K562 (cell line): ENCODE measurements around the gene HNF4A. TPM values are rescaled to one million over a fixed set of nuclear protein-coding genes. Genes with fewer than 3 reads are reported as not detected.

Experiments
- CTBP1 ChIP-seq: fragments of 450-650 bp; IDR thresholded peaks from 2 replicates; pipeline ENCODE4 v1.6.1; 2016; ENCODE audit warnings: borderline replicate concordance
- CXXC5 ChIP-seq: fragments of 250-450 bp; sonication (Bioruptor Pico); IDR thresholded peaks from 2 replicates; pipeline ENCODE4 v1.8.0; 2022; ENCODE audit warnings: inconsistent platforms, mild to moderate bottlenecking, moderate library complexity
- E2F4 ChIP-seq: sonication (generic); formaldehyde crosslinking; IDR thresholded peaks from 2 replicates; pipeline ENCODE4 v1.8.0; 2022; ENCODE audit warnings: mild to moderate bottlenecking, low read depth, missing genetic modification reagents
- EP400 ChIP-seq: fragments of 450-650 bp; IDR thresholded peaks from 2 replicates; pipeline ENCODE4 v1.6.1; 2017; ENCODE audit warnings: antibody characterized with exemption, mild to moderate bottlenecking, moderate library complexity
- ETV1 ChIP-seq: fragments of 450-650 bp; conservative IDR thresholded peaks from 2 replicates; pipeline ENCODE4 v1.6.1; 2016; ENCODE audit warnings: missing genetic modification characterization, control low read depth, low read depth, missing compliant biosample characterization
- EWSR1 ChIP-seq: fragments of 450-650 bp; IDR thresholded peaks from 2 replicates; pipeline ENCODE4 v1.6.1; 2018; ENCODE audit warnings: borderline replicate concordance, mild to moderate bottlenecking, low read depth, moderate library complexity; ENCODE audit not compliant: partially characterized antibody
- FOXP4 ChIP-seq: sonication (generic); formaldehyde crosslinking; IDR thresholded peaks from 2 replicates; pipeline ENCODE4 v1.8.0; 2022; ENCODE audit warnings: mild to moderate bottlenecking, missing genetic modification reagents, borderline replicate concordance
- HCFC1 ChIP-seq: IDR thresholded peaks from 2 replicates; pipeline ENCODE4 v1.6.1; 2012; ENCODE audit warnings: low read depth, low read length, improper control_type of control experiment
- HDAC2 ChIP-seq: fragments of 450-650 bp; IDR thresholded peaks from 2 replicates; pipeline ENCODE4 v1.6.1; 2016; ENCODE audit warnings: mild to moderate bottlenecking
- HMBOX1 ChIP-seq: sonication (generic); IDR thresholded peaks from 2 replicates; pipeline ENCODE4 v1.6.1; 2016
- MAZ ChIP-seq, 2 experiments: fragments of 450-650 bp in 1 of 2; sonication (generic) in 1 of 2; formaldehyde crosslinking; IDR thresholded peaks in 1 of 2; conservative IDR thresholded peaks in 1 of 2; 2 replicates each; pipeline versions ENCODE4 v1.4.0 to v1.5.0; 2020; ENCODE audit warnings: mild to moderate bottlenecking in 1 of 2, missing genetic modification reagents in 1 of 2
- MECOM ChIP-seq: fragments of 250-450 bp; sonication (Bioruptor Pico); IDR thresholded peaks from 2 replicates; pipeline ENCODE4 v1.8.0; 2022; ENCODE audit warnings: inconsistent platforms
- NCOR1 ChIP-seq: fragments of 450-650 bp; IDR thresholded peaks from 2 replicates; pipeline ENCODE4 v1.6.1; 2016; ENCODE audit warnings: mild to moderate bottlenecking, moderate library complexity
- RAD21 ChIP-seq, 2 experiments: fragments of 250-450 bp in 1 of 2; fragments of 450-650 bp in 1 of 2; sonication (Bioruptor Pico) in 1 of 2; formaldehyde crosslinking in 1 of 2; IDR thresholded peaks in 1 of 2; conservative IDR thresholded peaks in 1 of 2; 2 replicates each; pipeline versions ENCODE4 v1.4.0 to v1.8.0; 2020 to 2022; ENCODE audit warnings: mild to moderate bottlenecking in 2 of 2, moderate library complexity in 1 of 2
- RB1 ChIP-seq: fragments of 450-650 bp; IDR thresholded peaks from 2 replicates; pipeline ENCODE4 v1.6.1; 2017; ENCODE audit warnings: low read depth, mild to moderate bottlenecking
- SAP30 ChIP-seq: fragments of 200-600 bp; sonication (generic); IDR thresholded peaks from 2 replicates; pipeline ENCODE4 v1.6.1; 2012; ENCODE audit warnings: borderline replicate concordance, low read depth, mild to moderate bottlenecking, moderate library complexity, low read length, control low read depth, inconsistent platforms; ENCODE audit not compliant: insufficient read depth, poor library complexity, severe bottlenecking
- SMC3 ChIP-seq: conservative IDR thresholded peaks from 2 replicates; pipeline ENCODE4 v1.6.1; 2011; ENCODE audit warnings: low read depth, low read length, improper control_type of control experiment; ENCODE audit not compliant: insufficient read depth
- TFAP4 ChIP-seq: sonication (generic); formaldehyde crosslinking; IDR thresholded peaks from 2 replicates; pipeline ENCODE4 v1.8.0; 2022; ENCODE audit warnings: missing genetic modification reagents, mild to moderate bottlenecking, moderate library complexity, borderline replicate concordance
- ZNF212 ChIP-seq: fragments of 450-650 bp; formaldehyde crosslinking; IDR thresholded peaks from 2 replicates; pipeline ENCODE4 v1.4.0; 2020; ENCODE audit warnings: mild to moderate bottlenecking
- ZNF561 ChIP-seq: fragments of 450-650 bp; formaldehyde crosslinking; conservative IDR thresholded peaks from 2 replicates; pipeline ENCODE4 v1.4.0; 2020; ENCODE audit warnings: mild to moderate bottlenecking, moderate library complexity
- polyA plus RNA-seq, 8 experiments: library from polyadenylated mRNA; depleted of rRNA in 4 of 8; stranded (reverse) in 5 of 8; unstranded in 3 of 8; fragments of >200 nt; fragmentation: Nextera tagmentation in 2 of 8; fragmentation: Illumina TruSeq in 1 of 8; extraction: Ambion mirVana in 2 of 8; extraction: Trizol in 1 of 8; gene quantifications; 2 replicates each; pipeline versions ENCODE4 v1.2.1 to v1.2.3, GENCODE V29; 2011 to 2014; ENCODE audit warnings: inconsistent platforms in 1 of 8, missing spikeins in 1 of 8
- total RNA-seq, 7 experiments: library from RNA; depleted of rRNA in 6 of 7; stranded (reverse); fragments of >200 nt in 6 of 7; fragmentation: Illumina TruSeq in 2 of 7; extraction: Trizol in 2 of 7; gene quantifications; 2 replicates each; pipeline versions ENCODE4 v1.2.1 to v1.2.3, GENCODE V29; 2011 to 2021; ENCODE audit warnings: low replicate concordance in 1 of 7

The HNF4A gene
- total and polyA plus RNA-seq, 9 of the 15 experiments (the other 6 are each of a cell fraction or from before 2014, with no cell fraction given), result 0.03 to 0.27 (median 0.08) TPM; not detected in 5

GRCh38 chr20:44475694-44476560, 120.4 kb downstream of the HNF4A start, which contains the start of gene TTPAL (continued):
- TF ChIP-seq E2F4 (CRISPR knock-in tag), result 0 out of 2 replicates have a peak, but pooled peaks have one; percentile 24
- TF ChIP-seq MECOM (CRISPR knock-in tag), result no peak
- peak; percentile 67; the same call in 1 of the 2 replicates for TF ChIP-seq ZNF212 (CRISPR knock-in tag)
- peak; percentile 84; the same call in 1 of the 2 replicates for TF ChIP-seq TFAP4
- 0 out of 2 replicates have a peak, but pooled peaks have one; percentile 2 for TF ChIP-seq SMC3
- peak; percentile 46 to 50 for TF ChIP-seq RAD21 (CRISPR knock-in tag; conservative IDR thresholded peaks at IDR 0.05 in 1 of 2, IDR thresholded peaks at IDR 0.05 in 1 of 2)
- TF ChIP-seq HMBOX1, result no peak
- peak; percentile 58; the same call in 1 of the 2 replicates for TF ChIP-seq CTBP1
- peak; percentile 24; the same call in 1 of the 2 replicates for TF ChIP-seq HCFC1
- peak; percentile 30; the same call in 1 of the 2 replicates for TF ChIP-seq NCOR1
- TF ChIP-seq FOXP4 (CRISPR knock-in tag), result peak; percentile 76; the same call in 1 of the 2 replicates
- peak; percentile 76 for TF ChIP-seq RB1
- peak; percentile 72 for TF ChIP-seq SAP30
- no peak for TF ChIP-seq EWSR1
- TF ChIP-seq HDAC2, result peak; percentile 70
- peak; percentile 89 for TF ChIP-seq CXXC5 (CRISPR knock-in tag)
- peak; percentile 67; the same call in 1 of the 2 replicates for TF ChIP-seq EP400
- TF ChIP-seq ZNF561, result peak; percentile 69; the same call in 1 of the 2 replicates
- peak; percentile 59 for TF ChIP-seq ETV1 (tag)
- peak; percentile 81 to 88 for TF ChIP-seq MAZ (CRISPR knock-in tag; conservative IDR thresholded peaks at IDR 0.05 in 1 of 2, IDR thresholded peaks at IDR 0.05 in 1 of 2)
